ENCODE results near the gene SYT5. TPM values are rescaled to one million over a fixed set of nuclear protein-coding genes. Genes with fewer than 3 reads are reported as not detected.
"Not testable (repeated sequence)": the region's sequence is repeated elsewhere in the genome, so short reads cannot be mapped to it uniquely, and the experiment has no call there.

The SYT5 gene
- total RNA-seq, 1 donor from 2014 or later = 1.4 TPM

- DNase-seq (ENCODE audit: low read depth) = not testable (repeated sequence)
Measured at GRCh38 chr19:55172318-55172717, 7.8 kb downstream of the SYT5 start.

GRCh38 chr19:55171440-55171839 lies 8.6 kb downstream of the SYT5 start:
- DNase-seq (ENCODE audit: low read depth) = no peak

GRCh38 chr19:55169136-55169535 lies 11.0 kb downstream of the SYT5 start:
- no peak for DNase-seq (ENCODE audit: low read depth)

- peak; percentile 99 for DNase-seq (ENCODE audit: low read depth)
Measured at GRCh38 chr19:55166530-55167268, 13.4 kb downstream of the SYT5 start, which contains the start of gene DNAAF3. DNAAF3 (minus strand) TSS chr19:55166613; CDS start chr19:55166413, 200 bp downstream.

- DNase-seq (ENCODE audit: low read depth) = peak; percentile 87
Measured at GRCh38 chr19:55165952-55166529, 14.0 kb downstream of the SYT5 start.

DNA sequence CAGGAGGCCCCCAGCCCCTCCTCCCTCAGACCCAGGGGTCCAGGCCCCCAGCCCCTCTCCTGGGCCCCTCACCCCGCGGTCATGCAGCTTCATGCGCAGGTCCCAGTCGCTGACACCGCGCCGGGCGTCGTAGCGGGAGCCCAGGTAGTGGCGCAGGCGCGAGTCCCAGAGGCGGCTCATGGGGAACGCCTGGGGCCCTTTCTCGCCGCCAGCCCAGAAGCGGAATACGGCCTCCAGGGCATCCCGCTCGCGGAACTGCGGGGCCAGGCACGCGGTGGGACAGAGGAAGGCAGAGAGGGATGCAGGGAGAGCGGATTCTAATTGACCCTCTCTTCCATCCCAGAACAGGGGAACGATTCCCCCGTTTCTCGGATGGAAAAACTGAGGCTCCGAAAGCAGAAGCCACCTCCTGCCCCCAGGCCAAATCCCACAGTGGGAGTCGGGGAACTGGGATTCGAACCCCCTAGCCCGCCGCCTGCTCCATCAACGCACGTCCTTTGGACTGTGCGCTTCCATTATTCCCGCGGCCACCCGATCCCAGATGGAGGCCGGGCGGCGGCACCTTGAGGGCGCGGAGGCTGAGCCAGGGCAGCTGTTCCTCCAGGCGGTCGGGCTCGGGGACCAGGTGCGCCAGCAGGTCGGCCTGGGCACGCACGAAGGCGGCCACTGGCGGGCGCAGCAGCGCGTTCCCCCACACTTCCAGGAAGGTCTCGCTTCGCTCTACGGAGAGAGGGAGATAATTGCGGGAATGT lies 18.3 kb downstream of the SYT5 start:
- no peak for DNase-seq (ENCODE audit: low read depth)

DNA sequence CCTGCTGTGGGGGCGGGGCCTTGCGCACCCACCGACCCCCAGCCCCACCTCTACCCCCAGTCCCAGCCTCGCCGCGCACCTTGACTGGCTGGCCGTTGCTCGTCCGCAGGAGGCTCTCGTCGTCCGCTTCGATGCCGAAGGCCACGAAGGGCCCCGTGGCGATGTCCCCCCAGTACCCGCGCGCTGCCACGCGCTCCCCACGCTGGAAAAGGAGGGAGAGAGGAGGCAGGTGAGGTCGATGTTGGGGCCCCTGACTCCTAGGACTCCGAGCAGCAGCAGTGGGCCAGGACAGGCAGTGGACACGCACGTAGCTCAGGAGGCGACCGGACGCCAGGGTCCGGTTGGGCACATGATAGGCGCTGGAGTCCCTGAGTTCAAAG lies 19.1 kb downstream of the SYT5 start:
- no peak for DNase-seq (ENCODE audit: low read depth)

DNA sequence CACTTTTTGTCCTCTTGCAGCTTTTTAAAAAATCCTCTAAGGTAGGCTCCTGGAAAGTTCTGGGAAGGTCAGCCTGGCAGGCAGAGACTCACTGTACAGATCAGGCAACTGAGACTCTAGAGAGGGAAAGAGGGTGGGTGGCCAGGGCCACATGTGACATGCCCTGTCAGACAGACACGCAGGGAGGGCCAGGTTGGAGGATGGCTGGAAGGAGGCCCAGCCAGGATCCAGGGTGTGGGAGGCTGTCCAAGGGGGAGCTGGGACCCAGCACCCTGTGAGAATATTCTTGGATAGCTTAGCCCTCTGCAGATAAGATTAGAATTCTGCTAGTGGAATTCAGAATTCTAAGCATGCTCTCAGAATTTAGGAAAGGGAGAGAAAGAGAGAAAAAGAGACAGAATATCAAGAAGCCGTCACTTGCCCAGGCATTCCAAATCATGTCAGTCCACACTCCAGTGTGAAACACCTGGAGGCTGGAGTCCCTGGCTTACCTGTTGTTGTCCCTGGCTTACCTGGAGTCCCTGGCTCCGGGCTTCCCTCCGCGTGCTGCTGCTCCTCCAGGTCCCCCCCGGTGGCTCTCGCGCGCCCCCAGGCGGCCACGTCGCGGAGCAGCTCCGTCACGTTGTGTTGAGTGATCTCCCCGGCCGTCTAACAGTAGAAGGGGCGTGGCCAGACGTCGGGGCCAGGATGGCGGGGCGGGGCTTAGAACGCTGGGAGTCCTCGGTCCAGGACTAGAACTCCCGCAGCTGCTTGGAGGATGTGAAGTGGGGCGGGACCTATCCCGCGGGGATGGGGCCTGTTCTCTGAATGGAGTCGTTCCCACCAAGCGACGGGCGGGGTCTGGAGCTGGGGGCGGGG lies 19.7 kb downstream of the SYT5 start:
- peak; percentile 89 for DNase-seq (ENCODE audit: low read depth)

GRCh38 chr19:55158848-55159749 lies 21.0 kb downstream of the SYT5 start:
- DNase-seq (ENCODE audit: low read depth) = peak; percentile 93

DNA sequence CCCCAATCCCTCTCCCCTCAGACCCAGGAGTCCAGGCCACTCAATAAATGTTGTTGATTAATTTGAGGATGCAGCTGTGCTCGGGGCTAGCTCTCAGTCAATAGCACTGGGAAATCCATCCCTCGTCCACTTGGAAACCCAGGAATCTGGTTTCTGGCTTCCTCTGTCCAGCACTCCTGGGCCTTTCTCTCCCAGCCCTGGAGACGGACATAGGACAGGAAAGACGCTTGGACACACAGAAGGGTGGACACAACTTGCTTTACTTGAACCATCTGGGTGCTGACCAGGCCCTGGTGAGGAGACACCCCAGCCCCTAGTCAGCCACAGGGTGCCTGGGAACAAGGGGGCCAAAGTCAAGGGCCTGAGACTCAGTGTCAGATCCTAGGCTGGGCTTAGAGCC lies 21.7 kb downstream of the SYT5 start:
- DNase-seq (ENCODE audit: low read depth) = no peak

DNA sequence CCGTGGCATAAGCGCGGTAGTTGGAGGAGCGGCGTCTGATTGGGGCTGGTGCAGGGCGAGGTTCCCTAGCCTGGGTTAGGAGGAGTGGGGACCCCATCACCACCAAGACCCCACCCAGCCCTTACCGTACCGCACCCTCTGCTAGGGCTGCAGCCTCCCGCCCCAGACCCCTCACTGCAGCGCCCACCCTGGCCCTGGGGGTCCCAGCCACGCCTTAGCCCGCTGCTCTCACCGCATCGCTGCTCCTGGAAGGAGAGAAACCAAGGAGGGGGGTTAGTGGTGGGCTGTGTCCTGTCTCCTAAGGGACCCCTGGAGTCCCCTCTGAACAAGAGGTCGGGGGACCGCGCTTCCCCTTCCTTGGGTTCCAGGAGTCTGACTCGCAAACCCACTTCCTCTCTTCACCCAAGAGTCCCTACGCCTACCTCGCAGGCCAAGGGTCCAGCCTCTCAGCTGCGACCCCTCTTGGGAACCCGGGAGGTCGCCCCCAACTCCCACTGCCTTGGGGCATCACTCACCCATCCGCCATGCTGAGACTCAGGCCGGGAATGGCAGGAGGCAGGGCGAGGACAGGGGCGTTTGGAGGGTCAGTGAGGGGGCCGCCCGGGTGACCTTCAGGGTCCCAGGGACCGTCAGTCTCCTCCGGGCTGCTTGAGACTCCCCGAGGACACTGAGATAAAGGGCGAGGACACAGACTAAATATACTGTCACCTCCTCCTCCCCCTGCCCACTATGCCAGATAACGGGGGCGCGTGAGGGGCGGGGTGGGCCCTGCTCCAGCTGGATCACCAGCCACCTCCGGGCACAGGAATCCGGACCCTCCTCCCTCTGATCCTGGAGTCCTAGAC lies 22.8 kb downstream of the SYT5 start, which contains the start of gene TNNI3:
TNNI3 (minus strand) TSS at position 669 of the 845 bp plus-strand sequence; CDS start at position 526, 143 bp downstream.
- no peak for DNase-seq (ENCODE audit: low read depth)

DNA sequence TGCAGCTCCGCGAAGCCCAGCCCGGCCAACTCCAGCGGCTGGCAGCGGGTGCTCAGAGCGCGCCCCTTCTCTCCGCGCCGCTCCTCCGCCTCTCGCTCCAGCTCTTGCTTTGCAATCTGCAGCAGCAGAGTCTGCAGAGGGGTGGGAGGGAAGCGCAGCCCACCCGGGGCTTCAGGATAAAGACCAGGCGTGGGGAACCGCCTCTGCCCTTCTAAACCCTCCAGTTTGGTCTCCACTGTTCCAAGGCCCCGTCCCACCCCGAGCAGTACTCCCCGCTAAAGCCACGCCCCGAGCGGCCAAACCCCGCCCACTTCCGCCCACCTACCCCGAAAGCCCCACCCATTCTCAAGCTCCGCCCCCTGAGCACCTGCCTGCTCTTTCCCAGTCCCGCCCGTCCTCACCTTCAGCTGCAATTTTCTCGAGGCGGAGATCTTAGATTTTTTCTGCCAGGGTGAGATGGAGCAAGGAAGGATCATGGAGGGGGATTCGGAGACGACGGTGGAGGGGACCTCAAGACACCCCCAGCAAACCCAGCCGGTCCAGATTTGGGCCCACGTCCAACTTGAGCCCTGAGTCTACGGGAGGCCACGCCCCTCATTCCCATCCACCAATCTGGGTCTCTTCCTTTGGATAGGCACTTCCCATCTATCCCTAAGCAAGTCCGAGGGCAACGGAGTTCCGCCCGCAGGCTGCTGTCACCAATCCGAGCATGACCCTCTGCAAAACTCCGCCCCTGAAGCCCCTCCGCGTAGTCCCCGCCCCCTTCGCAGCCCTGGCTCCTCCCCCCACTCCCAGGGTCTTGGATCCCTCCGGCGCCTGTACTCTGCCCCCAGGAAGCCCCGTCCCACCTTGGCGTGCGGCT lies 23.7 kb downstream of the SYT5 start:
- peak; percentile 56 for DNase-seq (ENCODE audit: low read depth)

- DNase-seq (ENCODE audit: low read depth) = not testable (repeated sequence)
Measured at GRCh38 chr19:55155784-55156183, 24.3 kb downstream of the SYT5 start.

GRCh38 chr19:55153652-55154264 lies 26.3 kb downstream of the SYT5 start:
- DNase-seq (ENCODE audit: low read depth) = no peak

GRCh38 chr19:55152017-55152416 lies 28.1 kb downstream of the SYT5 start:
- DNase-seq (ENCODE audit: low read depth) = no peak

- DNase-seq (ENCODE audit: low read depth) = peak; percentile 96
Measured at GRCh38 chr19:55149078-55150003, 30.7 kb downstream of the SYT5 start, which contains the start of gene TNNT1. TNNT1 (minus strand) TSS chr19:55149206; CDS start chr19:55147157, 2,049 bp downstream.
